NCI-H1092 treated with DMSO at 0.1 percent for 48 hours (cell line): ENCODE data around the gene TMEM203.
A peak's percentile ranks its signal among the peaks of the same experiment; 100 is the strongest.

Experiments
- DNase-seq: peaks from one replicate; lab custom pipeline; 2025; lab: John Stamatoyannopoulos, UW

Gene TMEM203

GRCh38 chr9:137229903-137230704 lies 24.7 kb upstream of the TMEM203 start:
- no peak for DNase-seq

- DNase-seq = no peak
Observed at GRCh38 chr9:137228968-137229896, 23.8 kb upstream of the TMEM203 start.

- DNase-seq = no peak
Observed at GRCh38 chr9:137228506-137228967, 23.1 kb upstream of the TMEM203 start.

GRCh38 chr9:137227853-137228505 lies 22.5 kb upstream of the TMEM203 start:
- DNase-seq = no peak

- peak; percentile 63 for DNase-seq
Observed at GRCh38 chr9:137227054-137227852, 21.8 kb upstream of the TMEM203 start, which contains the start of gene RNF224. RNF224 (plus strand) TSS chr9:137227502; CDS start chr9:137228336, 834 bp downstream.

GRCh38 chr9:137226338-137227053 lies 21.0 kb upstream of the TMEM203 start:
- DNase-seq = no peak

- DNase-seq = no peak
Observed at GRCh38 chr9:137225699-137226331, 20.4 kb upstream of the TMEM203 start.

DNA sequence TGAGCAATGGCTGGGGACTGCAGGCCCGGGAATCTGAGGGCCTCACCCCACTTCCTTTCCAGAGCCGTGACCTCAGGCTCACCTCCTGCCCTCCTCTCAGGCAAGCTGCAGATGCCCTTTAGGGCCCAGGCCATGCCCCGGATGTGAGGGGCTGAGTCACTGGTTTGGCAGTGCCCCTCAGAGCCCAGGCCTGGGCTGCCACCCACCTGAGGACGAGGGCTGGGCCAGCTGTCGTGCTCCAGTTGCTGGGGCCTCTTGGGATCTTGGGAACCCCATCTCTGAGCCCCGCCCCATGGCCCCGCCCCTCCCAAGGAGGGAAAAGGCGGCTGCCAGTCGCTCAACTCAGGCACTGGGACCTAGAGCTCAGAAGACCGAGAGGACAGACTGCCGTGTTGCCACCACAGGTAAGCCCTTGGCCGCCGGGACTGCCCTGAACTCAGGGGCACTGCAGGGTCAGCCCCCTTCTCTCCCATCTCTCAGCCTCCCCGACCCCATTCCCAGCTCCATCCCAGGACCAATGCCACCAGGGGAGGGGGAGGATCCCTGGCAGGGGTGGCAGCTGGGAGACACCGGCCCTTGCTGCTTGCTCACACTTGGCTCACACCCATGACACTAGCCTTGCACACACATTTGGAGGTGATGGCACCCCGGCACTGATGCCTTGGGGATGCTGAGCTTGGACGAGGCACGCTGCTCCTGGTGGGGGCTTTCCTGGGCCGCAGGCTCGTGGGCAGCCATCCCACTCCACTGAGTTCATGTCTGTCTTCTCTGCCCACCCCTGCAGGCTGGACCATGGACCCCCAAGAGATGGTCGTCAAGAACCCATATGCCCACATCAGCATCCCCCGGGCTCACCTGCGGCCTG lies 19.6 kb upstream of the TMEM203 start, which contains the start of gene CYSRT1:
Gene CYSRT1, plus strand, starts transcription at position 345 of the 865 bp plus-strand sequence. Its CDS starts 448 bp downstream, at position 793.
- DNase-seq = no peak

- peak; percentile 97 for DNase-seq
Observed at GRCh38 chr9:137223078-137223970, 17.9 kb upstream of the TMEM203 start.

DNA sequence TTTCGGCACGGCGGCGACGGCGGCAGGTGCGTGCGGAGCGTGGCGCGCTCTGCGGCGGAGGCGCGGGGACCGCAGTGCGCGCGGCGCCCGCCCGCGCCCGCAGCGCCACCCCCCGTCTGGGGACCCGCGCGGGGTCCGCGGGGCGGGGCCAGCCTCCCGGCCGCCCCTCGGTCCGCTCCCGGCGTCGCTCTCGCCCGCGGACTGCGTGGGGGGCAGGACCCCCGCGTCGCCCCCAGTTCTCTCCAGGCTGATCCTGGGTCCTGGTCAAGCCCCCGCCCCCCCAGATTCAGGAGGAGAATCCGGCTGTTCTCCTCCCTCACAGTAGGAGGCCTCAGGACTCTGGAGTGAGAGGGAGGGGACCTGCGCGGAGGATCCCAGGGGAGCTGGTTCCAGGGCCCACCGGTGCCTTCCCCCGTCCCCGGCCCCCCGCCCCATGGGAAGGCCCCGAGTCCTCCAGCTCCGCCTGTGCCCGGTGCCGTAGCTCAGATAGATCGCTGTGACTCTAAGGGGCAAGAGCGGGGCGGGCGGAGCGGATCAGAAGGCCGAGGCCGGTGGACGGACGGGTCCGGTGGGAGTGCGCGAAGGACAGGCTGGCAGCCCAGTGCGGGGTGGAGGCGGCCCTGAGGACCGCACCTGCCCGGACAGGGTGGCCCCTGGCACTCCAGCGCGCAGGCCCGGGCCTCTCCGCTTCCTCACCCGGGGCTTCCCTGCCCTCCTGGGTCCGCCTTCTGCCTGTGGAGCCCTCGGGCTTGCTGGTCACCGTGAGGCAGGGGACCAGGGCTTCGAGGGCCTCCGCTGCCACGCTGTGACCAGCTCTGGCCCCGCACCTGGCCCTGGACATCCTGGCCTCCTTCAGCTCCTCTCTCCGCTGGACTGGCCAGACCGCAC lies 17.0 kb upstream of the TMEM203 start, which contains the start of gene RNF208:
Gene RNF208, minus strand, starts transcription at position 51 of the 888 bp plus-strand sequence. CDS start 1,028 bp downstream, outside the sequence.
- DNase-seq = peak; percentile 23

GRCh38 chr9:137221506-137222111 lies 16.2 kb upstream of the TMEM203 start:
- DNase-seq = no peak

DNA sequence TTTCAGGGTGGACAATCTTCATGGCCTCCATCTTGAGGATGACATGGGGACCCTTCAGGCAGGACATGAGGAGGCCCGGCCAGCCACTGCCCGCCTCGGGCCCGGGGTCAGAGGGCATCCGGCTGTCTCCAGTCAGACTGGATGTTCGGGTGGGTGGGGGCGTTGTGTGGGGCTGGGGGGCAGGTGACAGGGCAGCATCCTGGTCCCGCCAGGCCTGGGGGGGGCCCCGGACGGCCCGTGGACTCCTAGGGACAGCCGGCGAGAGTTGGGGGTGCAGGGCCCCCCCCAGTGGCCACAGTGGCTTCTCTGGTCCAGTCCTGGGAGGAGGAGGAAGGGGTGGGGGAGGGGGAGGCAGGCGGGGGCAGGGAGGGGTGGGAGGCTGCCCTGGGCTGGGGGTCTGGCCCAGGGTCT lies 15.7 kb upstream of the TMEM203 start:
- no peak for DNase-seq

GRCh38 chr9:137220317-137221094 lies 15.1 kb upstream of the TMEM203 start:
- no peak for DNase-seq

GRCh38 chr9:137219757-137220316 lies 14.4 kb upstream of the TMEM203 start:
- DNase-seq = no peak

DNA sequence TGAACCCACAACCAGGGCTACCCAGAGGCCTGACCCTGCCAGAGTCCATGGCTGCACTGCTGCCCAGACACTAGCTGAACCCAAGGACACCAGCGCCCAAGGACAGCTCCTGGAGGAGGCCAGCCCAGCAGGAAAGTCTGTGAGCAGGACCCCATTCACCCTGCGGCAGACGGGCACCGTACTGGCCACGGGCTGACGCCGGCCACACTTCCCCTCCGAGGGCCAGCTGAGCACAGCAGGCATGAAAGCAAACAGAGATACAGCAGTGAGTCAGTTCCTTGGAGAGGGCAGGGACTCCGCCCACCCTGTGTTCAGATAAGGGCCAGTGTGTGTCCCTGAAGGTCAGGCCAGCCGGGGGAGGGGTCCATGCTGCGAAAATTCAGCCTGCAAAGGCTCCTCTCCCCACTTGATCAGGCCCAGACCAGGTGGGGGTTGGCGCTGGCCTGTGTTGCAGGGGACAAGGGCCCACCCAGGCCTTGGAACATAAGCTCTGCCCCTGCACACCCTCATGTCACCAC lies 13.4 kb upstream of the TMEM203 start:
- DNase-seq = no peak
